K562 (cell line): Measurements from ENCODE around the gene BRMS1. TPM values are rescaled to one million over a fixed set of nuclear protein-coding genes. Genes with fewer than 3 reads are reported as not detected.

Source experiments
- CGGBP1 ChIP-seq: fragments of 250-450 bp; sonication (Bioruptor Pico); IDR thresholded peaks from 2 replicates; pipeline ENCODE4 v1.9.0; 2021; ENCODE audit warnings: mild to moderate bottlenecking
- DLX4 ChIP-seq: fragments of 250-450 bp; sonication (Bioruptor Pico); IDR thresholded peaks from 2 replicates; pipeline ENCODE4 v1.6.1; 2021; ENCODE audit warnings: mild to moderate bottlenecking
- FOXP1 ChIP-seq: sonication (generic); formaldehyde crosslinking; IDR thresholded peaks from 2 replicates; pipeline ENCODE4 v1.8.0; 2022; ENCODE audit warnings: mild to moderate bottlenecking, missing genetic modification reagents
- HES1 ChIP-seq: fragments of 450-650 bp; IDR thresholded peaks from 2 replicates; pipeline ENCODE4 v1.6.1; 2016; ENCODE audit warnings: low read depth, mild to moderate bottlenecking, moderate library complexity
- HOXB6 ChIP-seq: fragments of 250-450 bp; sonication (Bioruptor Pico); IDR thresholded peaks from 2 replicates; pipeline ENCODE4 v1.5.1; 2022; ENCODE audit warnings: mild to moderate bottlenecking, borderline replicate concordance
- MLLT1 ChIP-seq, 2 experiments: fragments of 450-650 bp; IDR thresholded peaks; 2 replicates each; pipeline ENCODE4 v1.6.1; 2016
- MTA1 ChIP-seq: fragments of 450-650 bp; IDR thresholded peaks from 2 replicates; pipeline ENCODE4 v1.6.1; 2017; ENCODE audit warnings: borderline replicate concordance
- MXI1 ChIP-seq: IDR thresholded peaks from 2 replicates; pipeline ENCODE4 v1.6.1; 2011; ENCODE audit warnings: low read depth, mild to moderate bottlenecking, improper control_type of control experiment, low read length
- NFRKB ChIP-seq: fragments of 450-650 bp; IDR thresholded peaks from 2 replicates; pipeline ENCODE4 v1.6.1; 2016; ENCODE audit warnings: low read depth
- PHF20 ChIP-seq: fragments of 450-650 bp; IDR thresholded peaks from 2 replicates; pipeline ENCODE4 v1.6.1; 2018; ENCODE audit not compliant: partially characterized antibody
- RB1 ChIP-seq: fragments of 450-650 bp; IDR thresholded peaks from 2 replicates; pipeline ENCODE4 v1.6.1; 2017; ENCODE audit warnings: low read depth, mild to moderate bottlenecking
- TFAP4 ChIP-seq: sonication (generic); formaldehyde crosslinking; IDR thresholded peaks from 2 replicates; pipeline ENCODE4 v1.8.0; 2022; ENCODE audit warnings: missing genetic modification reagents, mild to moderate bottlenecking, moderate library complexity, borderline replicate concordance
- ZBTB17 ChIP-seq: fragments of 450-650 bp; formaldehyde crosslinking; IDR thresholded peaks from 2 replicates; pipeline ENCODE4 v1.4.0; 2020; ENCODE audit warnings: mild to moderate bottlenecking
- ZBTB33 ChIP-seq: sonication (generic); formaldehyde crosslinking; IDR thresholded peaks from 2 replicates; pipeline ENCODE4 v1.8.1; 2023; ENCODE audit warnings: mild to moderate bottlenecking, missing genetic modification reagents
- ZBTB43 ChIP-seq: sonication (generic); formaldehyde crosslinking; IDR thresholded peaks from 2 replicates; pipeline ENCODE4 v1.8.0; 2023; ENCODE audit warnings: mild to moderate bottlenecking, missing genetic modification reagents
- ZBTB8A ChIP-seq: fragments of 450-650 bp; IDR thresholded peaks from 2 replicates; pipeline ENCODE4 v1.6.1; 2018; ENCODE audit warnings: mild to moderate bottlenecking, moderate library complexity; ENCODE audit not compliant: partially characterized antibody
- ZNF449 ChIP-seq: fragments of 250-450 bp; sonication (Bioruptor Pico); IDR thresholded peaks from 2 replicates; pipeline ENCODE4 v1.8.0; 2022; ENCODE audit warnings: moderate library complexity, mild to moderate bottlenecking, inconsistent platforms
- polyA plus RNA-seq, 8 experiments: library from polyadenylated mRNA; depleted of rRNA in 4 of 8; stranded (reverse) in 5 of 8; unstranded in 3 of 8; fragments of >200 nt; fragmentation: Nextera tagmentation in 2 of 8; fragmentation: Illumina TruSeq in 1 of 8; extraction: Ambion mirVana in 2 of 8; extraction: Trizol in 1 of 8; gene quantifications; 2 replicates each; pipeline versions ENCODE4 v1.2.1 to v1.2.3, GENCODE V29; 2011 to 2014; ENCODE audit warnings: inconsistent platforms in 1 of 8, missing spikeins in 1 of 8
- total RNA-seq, 7 experiments: library from RNA; depleted of rRNA in 6 of 7; stranded (reverse); fragments of >200 nt in 6 of 7; fragmentation: Illumina TruSeq in 2 of 7; extraction: Trizol in 2 of 7; gene quantifications; 2 replicates each; pipeline versions ENCODE4 v1.2.1 to v1.2.3, GENCODE V29; 2011 to 2021; ENCODE audit warnings: low replicate concordance in 1 of 7

The BRMS1 gene
- total and polyA plus RNA-seq, 9 of the 15 experiments (the other 6 are each of a cell fraction or from before 2014, with no cell fraction given) = 2.2 to 78.8 (median 33.4) TPM

- TF ChIP-seq HOXB6 (CRISPR knock-in tag) (no peak), PHF20 (no peak), ZBTB33 (CRISPR knock-in tag) (peak; percentile 68; the same call in 1 of the 2 replicates), MXI1 (peak; percentile 72; the same call in 1 of the 2 replicates), FOXP1 (CRISPR knock-in tag) (0 out of 2 replicates have a peak, but pooled peaks have one; percentile 62), ZBTB8A (no peak), ZNF449 (CRISPR knock-in tag) (no peak), MTA1 (0 out of 2 replicates have a peak, but pooled peaks have one; percentile 21), MLLT1 (IDR thresholded peaks at IDR 0.05) (peak in 1 of 2 experiments; percentile 38; a peak in 1 of 4 replicates), RB1 (no peak), DLX4 (CRISPR knock-in tag) (no peak), TFAP4 (CRISPR knock-in tag) (peak; percentile 84; the same call in 1 of the 2 replicates), ZBTB17 (0 out of 2 replicates have a peak, but pooled peaks have one; percentile 51), HES1 (no peak), NFRKB (peak; percentile 44; the same call in 1 of the 2 replicates), CGGBP1 (CRISPR knock-in tag) (no peak), ZBTB43 (CRISPR knock-in tag) (0 out of 2 replicates have a peak, but pooled peaks have one; percentile 59)
These were observed 8.4 kb downstream of the BRMS1 start, which contains the start of gene RIN1 (continued) for GRCh38 chr11:66336234-66337102.
